H1 (cell line): ENCODE results near the gene SELENOK. TPM values are rescaled to one million over a fixed set of nuclear protein-coding genes. Genes with fewer than 3 reads are reported as not detected.

Experiments used
- CTCF ChIA-PET: fragments of 300-600 bp; sonication (Branson Sonifier 250); formaldehyde crosslinking; loops from one replicate; lab custom pipeline; 2021; ENCODE audit not compliant: partially characterized antibody; lab: Charles Lee
- POLR2A ChIA-PET: fragments of 300-600 bp; sonication (Branson Sonifier 250); formaldehyde crosslinking; loops from one replicate; lab custom pipeline; 2021; ENCODE audit warnings: inconsistent platforms; ENCODE audit not compliant: partially characterized antibody; lab: Charles Lee
- DNase-seq, 2 experiments: peaks; one replicate each; pipeline versions ENCODE4 v3.0.0 to v3.0.0-alpha.2; 2010 to 2022; ENCODE audit warnings: low spot score in 2 of 2, low read depth in 1 of 2, mixed read lengths in 1 of 2
- FAIRE-seq: peaks from 2 replicates; lab custom pipeline; 2011; peaks lifted over from hg19 to GRCh38; lab: Jason Lieb, UNC
- H2AFZ ChIP-seq: 2 replicates; pipeline ENCODE4 v1.8.1; 2012; ENCODE audit warnings: low read length, inconsistent platforms
- H2AK5ac ChIP-seq: 2 replicates; pipeline ENCODE4 v1.6.1; 2013; ENCODE audit warnings: low read depth, low read length
- H2BK120ac ChIP-seq: replicated peaks from 2 replicates; pipeline ENCODE3; 2013; ENCODE audit warnings: low read depth, low read length, inconsistent platforms
- H2BK12ac ChIP-seq: 2 replicates; pipeline ENCODE4 v1.6.1; 2013; ENCODE audit warnings: low read depth, low read length
- H2BK15ac ChIP-seq: 2 replicates; pipeline ENCODE4 v1.6.1; 2013; ENCODE audit warnings: low read length
- H2BK20ac ChIP-seq: 2 replicates; pipeline ENCODE4 v1.6.1; 2013; ENCODE audit warnings: low read length
- H2BK5ac ChIP-seq: 2 replicates; pipeline ENCODE4 v1.6.1; 2013; ENCODE audit warnings: low read depth, low read length
- H3K14ac ChIP-seq: 2 replicates; pipeline ENCODE4 v1.6.1; 2013; ENCODE audit warnings: inconsistent platforms; ENCODE audit not compliant: insufficient read length
- H3K18ac ChIP-seq: 2 replicates; pipeline ENCODE4 v1.6.1; 2013; ENCODE audit warnings: low read length; ENCODE audit errors: extremely low read depth
- H3K23ac ChIP-seq: 2 replicates; pipeline ENCODE4 v1.6.1; 2013; ENCODE audit warnings: inconsistent platforms; ENCODE audit not compliant: insufficient read length
- H3K23me2 ChIP-seq: 2 replicates; pipeline ENCODE4 v1.6.1; 2013; ENCODE audit warnings: low read depth, low read length
- H3K27ac ChIP-seq: 2 replicates; pipeline ENCODE4 v1.6.1; 2011; ENCODE audit warnings: low read depth, low read length, inconsistent platforms
- H3K27me3 ChIP-seq, 4 experiments: replicated peaks in 1 of 4; 1 replicate in 1 of 4; 2 replicates in 3 of 4; pipeline versions ENCODE4 v1.6.1 to v1.8.1; 2011 to 2013; ENCODE audit warnings: low read length in 3 of 4, mild to moderate bottlenecking in 3 of 4, inconsistent platforms in 2 of 4, mixed read lengths in 2 of 4, moderate library complexity in 1 of 4; ENCODE audit not compliant: control insufficient read depth in 3 of 4, insufficient read depth in 3 of 4; ENCODE audit errors: extremely low read depth in 1 of 4
- H3K36me3 ChIP-seq, 4 experiments: 2 replicates each; pipeline versions ENCODE4 v1.6.1 to v1.8.1; 2011 to 2013; ENCODE audit warnings: mild to moderate bottlenecking in 4 of 4, low read length in 3 of 4, moderate library complexity in 2 of 4, control low read depth in 1 of 4, inconsistent platforms in 1 of 4; ENCODE audit not compliant: insufficient read depth in 4 of 4, control insufficient read depth in 2 of 4
- H3K4ac ChIP-seq: replicated peaks from 2 replicates; pipeline ENCODE3; 2013; ENCODE audit warnings: low read length, low read depth, mixed read lengths, inconsistent platforms; ENCODE audit not compliant: insufficient read length
- H3K4me1 ChIP-seq, 4 experiments: replicated peaks in 1 of 4; 1 replicate in 1 of 4; 2 replicates in 3 of 4; pipeline versions ENCODE4 v1.6.1 to v1.8.1; 2011 to 2013; ENCODE audit warnings: low read length in 3 of 4, inconsistent platforms in 2 of 4, mixed read lengths in 1 of 4; ENCODE audit not compliant: insufficient read depth in 4 of 4, control insufficient read depth in 3 of 4
- H3K4me2 ChIP-seq, 2 experiments: 2 replicates each; pipeline versions ENCODE4 v1.6.1 to v1.8.1; 2011 to 2013; ENCODE audit warnings: low read depth in 2 of 2, low read length in 2 of 2, control low read depth in 1 of 2, inconsistent platforms in 1 of 2, mild to moderate bottlenecking in 1 of 2; ENCODE audit not compliant: insufficient read depth in 1 of 2
- H3K4me3 ChIP-seq, 4 experiments: fragments of 200-600, 300-600 bp in 1 of 4; sonication (generic), shearing (Covaris generic), sonication (Bioruptor Twin) in 1 of 4; 2 replicates each; pipeline versions ENCODE4 v1.5.1 to v1.8.1; 2011 to 2016; ENCODE audit warnings: low read length in 4 of 4, low read depth in 3 of 4, control low read depth in 2 of 4, inconsistent platforms in 2 of 4, mild to moderate bottlenecking in 2 of 4, mixed read lengths in 1 of 4, moderate library complexity in 1 of 4; ENCODE audit not compliant: insufficient read depth in 2 of 4; ENCODE audit errors: extremely low read depth in 1 of 4
- H3K56ac ChIP-seq: replicated peaks from 2 replicates; pipeline ENCODE3; 2013; ENCODE audit warnings: low read depth, mild to moderate bottlenecking, mixed read lengths, low read length, inconsistent platforms; ENCODE audit not compliant: insufficient read length
- H3K79me1 ChIP-seq: 2 replicates; pipeline ENCODE4 v1.6.1; 2013; ENCODE audit warnings: low read depth, low read length, control low read depth
- H3K79me2 ChIP-seq, 2 experiments: 2 replicates each; pipeline versions ENCODE4 v1.6.1 to v1.8.1; 2012 to 2013; ENCODE audit warnings: low read length in 2 of 2, mild to moderate bottlenecking in 2 of 2, inconsistent platforms in 1 of 2; ENCODE audit not compliant: insufficient read depth in 2 of 2, control insufficient read depth in 1 of 2
- H3K9ac ChIP-seq, 4 experiments: replicated peaks in 1 of 4; 1 replicate in 1 of 4; 2 replicates in 3 of 4; pipeline versions ENCODE4 v1.6.1 to v1.8.1; 2011 to 2013; ENCODE audit warnings: low read depth in 3 of 4, low read length in 3 of 4, control low read depth in 2 of 4, mild to moderate bottlenecking in 2 of 4, moderate library complexity in 2 of 4, inconsistent platforms in 1 of 4; ENCODE audit errors: extremely low read depth in 1 of 4
- H3K9me3 ChIP-seq, 2 experiments: 2 replicates each; pipeline versions ENCODE4 v1.6.1 to v1.8.1; 2012 to 2013; ENCODE audit warnings: mild to moderate bottlenecking in 2 of 2, moderate library complexity in 2 of 2, control low read depth in 1 of 2, inconsistent platforms in 1 of 2, low read depth in 1 of 2, low read length in 1 of 2, mixed read lengths in 1 of 2; ENCODE audit not compliant: insufficient read depth in 2 of 2
- H4K20me1 ChIP-seq, 2 experiments: replicated peaks in 1 of 2; 2 replicates each; pipeline versions ENCODE3 to v1.8.1; 2011 to 2013; ENCODE audit warnings: inconsistent platforms in 2 of 2, low read length in 2 of 2, mild to moderate bottlenecking in 1 of 2; ENCODE audit not compliant: insufficient read depth in 2 of 2, control insufficient read depth in 1 of 2
- H4K5ac ChIP-seq: 2 replicates; pipeline ENCODE4 v1.6.1; 2013; ENCODE audit warnings: low read length, low read depth, mixed read lengths, inconsistent platforms; ENCODE audit not compliant: insufficient read length
- H4K8ac ChIP-seq: 2 replicates; pipeline ENCODE4 v1.8.0; 2013; ENCODE audit warnings: mild to moderate bottlenecking, moderate library complexity, low read length, inconsistent platforms; ENCODE audit not compliant: insufficient read depth; ENCODE audit errors: extremely low read depth
- H4K91ac ChIP-seq: replicated peaks from 2 replicates; pipeline ENCODE3; 2013; ENCODE audit warnings: low read length, mixed read lengths, inconsistent platforms; ENCODE audit not compliant: insufficient read length
- CTCF ChIP-seq, 3 experiments: IDR thresholded peaks; 1 replicate in 2 of 3; 2 replicates in 1 of 3; pipeline versions ENCODE4 v1.5.1 to v1.6.1; 2011; ENCODE audit warnings: low read length in 3 of 3, mild to moderate bottlenecking in 3 of 3, inconsistent platforms in 2 of 3, low read depth in 1 of 3, moderate library complexity in 1 of 3; ENCODE audit not compliant: insufficient read depth in 1 of 3; ENCODE audit errors: control extremely low read depth in 1 of 3
- GABPA ChIP-seq: IDR thresholded peaks from 2 replicates; pipeline ENCODE4 v1.6.1; 2011; ENCODE audit warnings: mild to moderate bottlenecking, low read length, moderate library complexity, borderline replicate concordance; ENCODE audit not compliant: insufficient read depth
- JUND ChIP-seq: IDR thresholded peaks from 2 replicates; pipeline ENCODE4 v1.6.1; 2011; ENCODE audit warnings: mild to moderate bottlenecking, improper control_type of control experiment, low read length
- NRF1 ChIP-seq: IDR thresholded peaks from 2 replicates; pipeline ENCODE4 v1.6.1; 2011; ENCODE audit warnings: mild to moderate bottlenecking, low read depth, low read length, improper control_type of control experiment
- RAD21 ChIP-seq, 2 experiments: IDR thresholded peaks in 1 of 2; conservative IDR thresholded peaks in 1 of 2; 2 replicates each; pipeline ENCODE4 v1.6.1; 2011; ENCODE audit warnings: low read depth in 2 of 2, low read length in 2 of 2, improper control_type of control experiment in 1 of 2, inconsistent platforms in 1 of 2, mild to moderate bottlenecking in 1 of 2, moderate library complexity in 1 of 2
- SP2 ChIP-seq: IDR thresholded peaks from 2 replicates; pipeline ENCODE4 v1.6.1; 2012; ENCODE audit warnings: mild to moderate bottlenecking, low read length, inconsistent platforms
- SP4 ChIP-seq: IDR thresholded peaks from 2 replicates; pipeline ENCODE4 v1.6.1; 2012; ENCODE audit warnings: low read length, inconsistent platforms
- SUZ12 ChIP-seq: fragments of 200-600 bp; sonication (generic); IDR thresholded peaks from 2 replicates; pipeline ENCODE4 v1.6.1; 2012; ENCODE audit warnings: mild to moderate bottlenecking, inconsistent platforms, low read length, moderate library complexity, mixed read lengths
- WGBS, 2 experiments: shearing (Covaris generic) in 1 of 2; methylation state at CpG; one replicate each; pipeline versions ENCODE4 v1.1.6 to v1.1.7; 2013 to 2015; ENCODE audit warnings: low lambda C conversion rate in 2 of 2, mixed read lengths in 2 of 2, inconsistent platforms in 1 of 2, low coverage in 1 of 2, missing lambda C conversion rate in 1 of 2; ENCODE audit not compliant: insufficient replicate concordance in 2 of 2, insufficient coverage in 1 of 2, insufficient read length in 1 of 2; ENCODE audit errors: extremely low coverage in 1 of 2, missing lambda C conversion rate in 1 of 2; 5-methylcytosine and 5-hydroxymethylcytosine counted together
- polyA plus RNA-seq, 7 experiments: library from polyadenylated mRNA; depleted of rRNA in 3 of 7; stranded (reverse) in 5 of 7; unstranded in 2 of 7; fragments of >200 nt in 5 of 7; fragments of 200-250 nt in 2 of 7; gene quantifications; 1 replicate in 5 of 7; 2 replicates in 1 of 7; 4 replicates in 1 of 7; pipeline versions ENCODE4 v1.2.1 to v1.2.3, GENCODE V29; 2011 to 2013; ENCODE audit warnings: missing spikeins in 2 of 7, mixed read lengths in 2 of 7
- total RNA-seq: library from RNA; stranded (reverse); fragmentation: NEBNext Ultra II Directional; extraction: Animal tissue kit (Norgen Biotek cat#: 25700); gene quantifications from 2 replicates; pipeline ENCODE4 v1.2.1, GENCODE V29; 2021

SELENOK gene
- total and polyA plus RNA-seq, 2 of the 8 experiments (the other 6 are each of a cell fraction or from before 2014, with no cell fraction given) = 26.9 to 40.2 TPM

- H2AFZ ChIP-seq = no peak overlapping the region
- DNase-seq = peak; percentile 46 to 79
- peaks cover 0 to 3% of the 10 kb centered on the region in 2 experiments; a peak in 1 of 4 replicates for H3K79me2 ChIP-seq
- peaks cover 0 to 2% (median 0%) of the 10 kb centered on the region in 4 experiments; a peak in 2 of 8 replicates for H3K36me3 ChIP-seq
- POLR2A ChIA-PET = interaction anchor here (0.6 to 1.9 kb wide), 9 partner anchors 9 to 37 kb away, joined by 3 to 7 read pairs (median 4); partner anchors contain the start of gene ACTR8
- H3K4ac ChIP-seq = peak overlapping the region; percentile 2
- no peak overlapping the region for H3K23ac ChIP-seq
- H3K14ac ChIP-seq = no peak overlapping the region
- H3K4me1 ChIP-seq = peaks cover 19 to 30% (median 22%) of the 10 kb centered on the region in 4 experiments
- peak overlapping the region; percentile 31 to 85 (median 72); a peak in 6 of 7 replicates for H3K9ac ChIP-seq
- no peak overlapping the region for H2BK20ac ChIP-seq
- peak overlapping the region; percentile 47 to 79 (median 72) for H3K4me3 ChIP-seq
- peaks cover 12% of the 10 kb centered on the region for H3K79me1 ChIP-seq
- H3K27ac ChIP-seq = 0 out of 2 replicates have a peak overlapping the region, but pooled peaks have one; percentile 0
- no peak overlapping the region for H4K5ac ChIP-seq
- no peak overlapping the region for H2BK12ac ChIP-seq
- no peak overlapping the region for H3K18ac ChIP-seq
- no peak for FAIRE-seq
- no peak overlapping the region for H2AK5ac ChIP-seq
- no peak overlapping the region for H2BK120ac ChIP-seq
- H4K91ac ChIP-seq = peak overlapping the region; percentile 44
- peaks cover 0 to 3% of the 10 kb centered on the region in 2 experiments for H4K20me1 ChIP-seq
- WGBS, 2 experiments = 19% methylated on average over 24 of the region's 25 CpGs; no CpG with 5 or more reads in 1 of the 2 experiments
- H3K23me2 ChIP-seq = peaks cover 10% of the 10 kb centered on the region
- H3K4me2 ChIP-seq = peak overlapping the region; percentile 69 to 90
- H3K56ac ChIP-seq = no peak overlapping the region
- H4K8ac ChIP-seq = peak overlapping the region; percentile 45; the same call in 1 of the 2 replicates
- peaks cover 3 to 16% (median 9%) of the 10 kb centered on the region in 4 experiments for H3K27me3 ChIP-seq
- H2BK5ac ChIP-seq = 0 out of 2 replicates have a peak overlapping the region, but pooled peaks have one; percentile 49
- CTCF ChIA-PET = interaction anchor here (0.6 to 3.5 kb wide), 14 partner anchors 11 to 491 kb away, joined by 3 to 23 read pairs (median 4); no protein-coding TSS in a partner anchor
- H2BK15ac ChIP-seq = peak overlapping the region; percentile 95; the same call in 1 of the 2 replicates
- no peaks in the 10 kb centered on the region for H3K9me3 ChIP-seq
- no peak for TF ChIP-seq SUZ12
- peak in 1 of 2 experiments; percentile 13; a peak in 1 of 4 replicates for TF ChIP-seq RAD21 (IDR thresholded peaks at IDR 0.05 in 1 of 2, conservative IDR thresholded peaks at IDR 0.05 in 1 of 2; ENCODE audit: low read depth in 2 of 2, low read length in 2 of 2)
- peak; percentile 9 to 49 (median 30); a peak in 3 of 4 replicates for TF ChIP-seq CTCF (IDR thresholded peaks at IDR 0.05; ENCODE audit: control extremely low read depth in 1 of 3, insufficient read depth in 1 of 3, low read depth in 1 of 3, low read length in 3 of 3)
- TF ChIP-seq SP4 = 0 out of 2 replicates have a peak, but pooled peaks have one; percentile 52
- peak; percentile 68 for TF ChIP-seq GABPA
- TF ChIP-seq SP2 = no peak
- TF ChIP-seq JUND = no peak
- TF ChIP-seq NRF1 = no peak
Observed at GRCh38 chr3:53845103-53845880, 46.4 kb downstream of the SELENOK start.
